Stimulated activated naive CD8-positive, alpha-beta T cell treated with anti-CD3 and anti-CD28 coated beads, Interleukin-15, Interleukin-2, amounts not matched to agents 100 ng/mL and 50 ng/mL, for 24 hours (primary cell): ENCODE data around the gene MLLT10.

Source experiments
- H3K27ac Mint-ChIP-seq: one replicate; pipeline ENCODE4 v1.8.0; 2021; ENCODE audit warnings: mild to moderate bottlenecking, mixed read lengths
- H3K27me3 Mint-ChIP-seq: one replicate; pipeline ENCODE4 v1.8.0; 2021; ENCODE audit warnings: mixed read lengths
- H3K36me3 Mint-ChIP-seq: one replicate; pipeline ENCODE4 v1.8.0; 2021; ENCODE audit warnings: low read depth, mixed read lengths
- H3K4me1 Mint-ChIP-seq: one replicate; pipeline ENCODE4 v1.8.0; 2021; ENCODE audit warnings: low read depth, mixed read lengths
- H3K4me3 Mint-ChIP-seq: one replicate; pipeline ENCODE4 v1.8.0; 2021; ENCODE audit warnings: mild to moderate bottlenecking, mixed read lengths
- H3K9me3 Mint-ChIP-seq: one replicate; pipeline ENCODE4 v1.8.0; 2021; ENCODE audit warnings: mixed read lengths

The MLLT10 gene

GRCh38 chr10:21758239-21758638 lies 224.2 kb downstream of the MLLT10 start:
- H3K36me3 Mint-ChIP-seq = peaks cover 22% of the 10 kb centered on the region
- no peaks in the 10 kb centered on the region for H3K9me3 Mint-ChIP-seq
- no peak overlapping the region for H3K4me3 Mint-ChIP-seq
- no peaks in the 10 kb centered on the region for H3K27me3 Mint-ChIP-seq
- H3K27ac Mint-ChIP-seq = no peak overlapping the region
- no peaks in the 10 kb centered on the region for H3K4me1 Mint-ChIP-seq

GRCh38 chr10:21758696-21759095 lies 224.7 kb downstream of the MLLT10 start:
- no peaks in the 10 kb centered on the region for H3K9me3 Mint-ChIP-seq
- H3K4me3 Mint-ChIP-seq = no peak overlapping the region
- H3K4me1 Mint-ChIP-seq = no peaks in the 10 kb centered on the region
- H3K27me3 Mint-ChIP-seq = no peaks in the 10 kb centered on the region
- no peak overlapping the region for H3K27ac Mint-ChIP-seq
- peaks cover 23% of the 10 kb centered on the region for H3K36me3 Mint-ChIP-seq

GRCh38 chr10:21759232-21759631 lies 225.2 kb downstream of the MLLT10 start:
- no peaks in the 10 kb centered on the region for H3K4me1 Mint-ChIP-seq
- no peaks in the 10 kb centered on the region for H3K9me3 Mint-ChIP-seq
- H3K4me3 Mint-ChIP-seq = no peak overlapping the region
- peaks cover 28% of the 10 kb centered on the region for H3K36me3 Mint-ChIP-seq
- no peaks in the 10 kb centered on the region for H3K27me3 Mint-ChIP-seq
- H3K27ac Mint-ChIP-seq = no peak overlapping the region

- Mint-ChIP-seq H3K4me1 (peaks cover 4% of the 10 kb centered on the region), H3K27me3 (no peaks in the 10 kb centered on the region), H3K27ac (no peak overlapping the region), H3K9me3 (no peaks in the 10 kb centered on the region), H3K4me3 (no peak overlapping the region), H3K36me3 (peaks cover 35% of the 10 kb centered on the region)
Observed at GRCh38 chr10:21760332-21760731, 226.3 kb downstream of the MLLT10 start.

- H3K9me3 Mint-ChIP-seq = no peaks in the 10 kb centered on the region
- H3K4me1 Mint-ChIP-seq = peaks cover 4% of the 10 kb centered on the region
- no peak overlapping the region for H3K27ac Mint-ChIP-seq
- H3K4me3 Mint-ChIP-seq = no peak overlapping the region
- H3K27me3 Mint-ChIP-seq = no peaks in the 10 kb centered on the region
- H3K36me3 Mint-ChIP-seq = peaks cover 17% of the 10 kb centered on the region
Observed at GRCh38 chr10:21764466-21765189, 230.6 kb downstream of the MLLT10 start.

- H3K4me3 Mint-ChIP-seq = no peak overlapping the region
- no peak overlapping the region for H3K27ac Mint-ChIP-seq
- H3K9me3 Mint-ChIP-seq = no peaks in the 10 kb centered on the region
- peaks cover 4% of the 10 kb centered on the region for H3K4me1 Mint-ChIP-seq
- peaks cover 12% of the 10 kb centered on the region for H3K36me3 Mint-ChIP-seq
- H3K27me3 Mint-ChIP-seq = no peaks in the 10 kb centered on the region
Observed at GRCh38 chr10:21769041-21769440, 235.0 kb downstream of the MLLT10 start.

- Mint-ChIP-seq H3K27ac (no peak overlapping the region), H3K4me3 (no peak overlapping the region), H3K4me1 (no peaks in the 10 kb centered on the region), H3K36me3 (peaks cover 4% of the 10 kb centered on the region), H3K9me3 (no peaks in the 10 kb centered on the region), H3K27me3 (no peaks in the 10 kb centered on the region)
Observed at GRCh38 chr10:21771219-21771618, 237.2 kb downstream of the MLLT10 start.

GRCh38 chr10:21776883-21777282 lies 242.9 kb downstream of the MLLT10 start:
- peaks cover 28% of the 10 kb centered on the region for H3K36me3 Mint-ChIP-seq
- no peak overlapping the region for H3K27ac Mint-ChIP-seq
- H3K4me3 Mint-ChIP-seq = no peak overlapping the region
- H3K9me3 Mint-ChIP-seq = peaks cover 3% of the 10 kb centered on the region
- H3K27me3 Mint-ChIP-seq = no peaks in the 10 kb centered on the region
- H3K4me1 Mint-ChIP-seq = peaks cover 3% of the 10 kb centered on the region

- Mint-ChIP-seq H3K4me3 (no peak overlapping the region), H3K4me1 (no peaks in the 10 kb centered on the region), H3K9me3 (peaks cover 7% of the 10 kb centered on the region), H3K27ac (no peak overlapping the region), H3K27me3 (no peaks in the 10 kb centered on the region), H3K36me3 (peaks cover 31% of the 10 kb centered on the region)
Observed at GRCh38 chr10:21791276-21791675, 257.2 kb downstream of the MLLT10 start.
